HG02763 (cell line): ENCODE results near the gene FURIN.
A peak's percentile ranks its signal among the peaks of the same experiment; 100 is the strongest.
"Not testable (repeated sequence)": the region's sequence is repeated elsewhere in the genome, so short reads cannot be mapped to it uniquely, and the experiment has no call there.

Experiments
- ATAC-seq: cut with Tn5 transposase; IDR thresholded peaks from one replicate; pipeline ENCODE4 v1.9.1; 2021; ENCODE audit warnings: mild to moderate bottlenecking, moderate library complexity; ENCODE audit not compliant: unreplicated experiment

FURIN gene

GRCh38 chr15:90840954-90841353 is 27.4 kb upstream of the FURIN start:
- ATAC-seq: no peak

GRCh38 chr15:90844696-90845095 is 23.7 kb upstream of the FURIN start:
- ATAC-seq: no peak

GRCh38 chr15:90845201-90845949 is 23.0 kb upstream of the FURIN start:
- ATAC-seq: peak; percentile 66

- ATAC-seq: not testable (repeated sequence)
Observed at GRCh38 chr15:90849424-90849823, 19.0 kb upstream of the FURIN start.

GRCh38 chr15:90851114-90851513 is 17.3 kb upstream of the FURIN start:
- ATAC-seq: no peak

GRCh38 chr15:90851940-90852339 is 16.4 kb upstream of the FURIN start:
- ATAC-seq: no peak

GRCh38 chr15:90855139-90855538 is 13.2 kb upstream of the FURIN start:
- ATAC-seq: no peak

- ATAC-seq: no peak
Observed at GRCh38 chr15:90857337-90857736, 11.1 kb upstream of the FURIN start.

- no peak for ATAC-seq
Observed at GRCh38 chr15:90857883-90858443, 10.4 kb upstream of the FURIN start.

GRCh38 chr15:90859234-90860131 is 8.9 kb upstream of the FURIN start:
- no peak for ATAC-seq

- no peak for ATAC-seq
Observed at GRCh38 chr15:90860450-90860849, 7.9 kb upstream of the FURIN start.

GRCh38 chr15:90860942-90861675 is 7.3 kb upstream of the FURIN start:
- ATAC-seq: no peak

GRCh38 chr15:90862487-90862886 is 5.9 kb upstream of the FURIN start:
- no peak for ATAC-seq

GRCh38 chr15:90862964-90863778 is 5.2 kb upstream of the FURIN start:
- ATAC-seq: no peak

- ATAC-seq: no peak
Observed at GRCh38 chr15:90863987-90864386, 4.4 kb upstream of the FURIN start.

- no peak for ATAC-seq
Observed at GRCh38 chr15:90864507-90864906, 3.9 kb upstream of the FURIN start.

- ATAC-seq: no peak
Observed at GRCh38 chr15:90865702-90866101, 2.7 kb upstream of the FURIN start.

- no peak for ATAC-seq
Observed at GRCh38 chr15:90866161-90866715, 2.1 kb upstream of the FURIN start.

- no peak for ATAC-seq
Observed at GRCh38 chr15:90866800-90867199, 1.6 kb upstream of the FURIN start.

GRCh38 chr15:90869140-90869541 is 753 bp downstream of the FURIN start:
- ATAC-seq: no peak
